Superior temporal gyrus (tissue), 1 donor: Measurements from ENCODE around the gene RSPRY1.
"Not testable (repeated sequence)": the region's sequence is repeated elsewhere in the genome, so short reads cannot be mapped to it uniquely, and the experiment has no call there.

ENCODE experiments used
- DNase-seq: peaks from one replicate; pipeline ENCODE4 v3.0.0-alpha.2; 2016; ENCODE audit errors: extremely low spot score

The RSPRY1 gene

DNA sequence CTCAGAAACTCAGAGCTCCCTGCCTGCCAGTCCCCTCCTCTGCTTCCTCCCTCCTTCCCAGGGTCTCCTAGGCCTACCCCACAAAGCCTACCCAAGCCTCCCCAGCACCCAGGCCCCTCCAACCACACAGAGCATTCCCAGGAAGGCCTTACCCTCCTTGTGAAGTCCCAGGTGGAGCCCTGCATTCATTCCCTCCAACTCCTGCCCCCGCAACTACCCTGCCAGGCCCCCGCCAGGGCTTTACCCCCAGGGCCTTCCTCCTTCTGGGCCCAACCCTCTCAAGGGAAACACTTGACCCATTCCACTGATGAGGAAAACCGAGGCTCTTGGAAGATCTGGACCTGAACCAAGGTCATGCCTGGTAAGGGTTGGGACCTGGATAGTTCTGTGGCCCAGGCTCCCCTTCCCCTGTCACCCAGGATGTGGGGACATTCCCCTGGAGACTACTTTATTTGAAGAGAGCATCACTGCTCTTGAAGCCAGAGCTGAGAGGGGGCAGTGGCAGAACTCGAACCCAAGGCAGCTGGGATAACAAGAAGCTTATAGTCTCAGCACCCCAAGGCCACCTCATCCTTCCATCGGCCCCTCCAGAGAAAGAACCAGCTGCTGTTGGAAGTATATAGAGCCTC is 85.9 kb downstream of the RSPRY1 start:
- DNase-seq, result no peak

DNA sequence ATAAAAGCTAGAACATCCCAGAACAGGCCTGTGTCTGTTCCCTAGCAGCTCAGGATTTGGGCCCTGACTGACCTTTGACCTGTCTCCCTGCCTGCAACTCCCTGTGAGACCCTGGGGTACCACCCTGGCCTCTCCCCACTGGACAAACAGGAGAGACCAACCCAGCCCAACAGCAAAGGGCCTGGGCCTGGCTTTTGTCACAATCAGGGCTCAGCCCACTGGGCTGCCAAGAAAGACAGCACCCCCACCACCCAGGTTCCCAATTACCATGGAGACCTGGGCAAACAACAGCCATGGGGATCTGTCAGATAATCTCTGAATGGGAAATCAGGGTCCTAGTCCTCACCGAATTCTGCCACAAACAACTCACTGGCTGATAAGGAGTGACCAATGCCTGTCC is 87.2 kb downstream of the RSPRY1 start:
- DNase-seq, result no peak

DNA sequence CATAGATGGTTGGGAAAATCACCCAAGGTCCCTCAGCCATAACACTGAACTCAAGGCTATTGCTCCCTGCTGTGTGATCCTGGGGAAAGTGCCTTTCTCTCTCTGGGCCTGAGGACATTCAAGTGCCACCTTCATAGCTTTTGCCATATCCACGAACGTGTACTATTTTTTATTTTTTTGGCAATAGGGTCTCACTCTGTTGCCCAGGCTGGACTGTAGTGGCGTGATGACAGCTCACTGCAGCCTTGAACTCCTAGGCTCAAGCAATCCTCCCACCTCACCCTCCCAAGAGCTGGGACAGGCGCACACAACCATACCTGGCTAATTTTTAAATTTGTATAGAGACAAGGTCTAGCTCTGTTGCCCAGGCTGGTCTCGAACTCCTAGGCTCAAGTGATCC is 87.7 kb downstream of the RSPRY1 start:
- no peak for DNase-seq

DNA sequence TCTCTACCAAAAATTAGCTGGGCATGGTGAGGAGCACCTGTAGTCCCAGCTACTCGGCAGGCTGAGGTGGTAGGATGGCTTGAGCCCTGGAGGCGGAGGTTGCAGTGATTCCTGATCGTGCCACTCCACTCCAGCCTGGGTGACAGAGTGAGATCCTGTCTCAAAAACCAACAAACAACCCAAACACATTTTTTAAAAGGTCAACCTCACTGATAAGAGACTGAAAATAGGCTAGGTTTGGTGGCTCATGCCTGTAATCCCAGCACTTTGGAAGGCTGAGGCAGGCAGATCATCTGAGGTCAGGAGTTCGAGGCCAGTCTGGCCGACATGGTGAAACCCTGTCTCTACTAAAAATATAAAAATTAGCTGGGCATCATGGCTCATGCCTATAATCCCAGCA is 89.8 kb downstream of the RSPRY1 start:
- not testable (repeated sequence) for DNase-seq

DNA sequence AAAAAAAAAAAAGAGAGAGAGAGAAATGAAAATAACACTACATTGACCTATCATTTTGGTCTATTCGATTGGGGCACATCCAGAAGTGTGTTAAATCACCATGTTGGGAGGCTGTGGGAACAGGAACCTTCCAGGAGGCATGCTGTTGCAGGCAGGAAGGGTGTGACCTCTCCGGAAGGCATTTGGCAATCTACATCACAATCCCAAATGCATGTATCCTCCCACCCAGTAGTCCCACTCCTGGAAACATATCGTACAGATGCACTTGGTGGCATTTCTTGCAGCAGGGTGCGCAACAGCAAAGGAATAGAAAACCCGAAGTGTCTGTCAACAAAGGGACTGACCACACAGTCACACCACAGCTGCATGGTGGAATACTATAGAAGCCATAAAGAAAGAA is 90.5 kb downstream of the RSPRY1 start:
- peak; percentile 55 for DNase-seq

DNA sequence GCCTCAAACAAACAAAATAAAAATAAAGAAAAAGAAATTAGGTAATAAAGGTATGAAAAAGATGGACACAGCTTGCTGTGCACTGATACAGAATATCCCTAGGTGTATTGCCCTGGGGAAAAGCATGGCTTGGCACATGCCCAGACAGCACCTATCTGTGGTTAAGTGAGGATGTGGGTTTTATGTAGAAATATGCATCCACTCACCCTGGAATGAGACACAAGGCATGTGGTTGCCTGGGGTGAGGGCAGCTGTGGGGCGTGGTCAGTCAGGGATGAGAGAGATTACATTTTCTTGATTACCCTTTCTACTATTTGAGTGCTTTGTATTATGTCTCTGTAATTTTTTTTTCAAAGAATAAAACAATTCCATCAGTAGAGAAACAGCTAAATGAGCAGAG is 91.5 kb downstream of the RSPRY1 start:
- no peak for DNase-seq

DNA sequence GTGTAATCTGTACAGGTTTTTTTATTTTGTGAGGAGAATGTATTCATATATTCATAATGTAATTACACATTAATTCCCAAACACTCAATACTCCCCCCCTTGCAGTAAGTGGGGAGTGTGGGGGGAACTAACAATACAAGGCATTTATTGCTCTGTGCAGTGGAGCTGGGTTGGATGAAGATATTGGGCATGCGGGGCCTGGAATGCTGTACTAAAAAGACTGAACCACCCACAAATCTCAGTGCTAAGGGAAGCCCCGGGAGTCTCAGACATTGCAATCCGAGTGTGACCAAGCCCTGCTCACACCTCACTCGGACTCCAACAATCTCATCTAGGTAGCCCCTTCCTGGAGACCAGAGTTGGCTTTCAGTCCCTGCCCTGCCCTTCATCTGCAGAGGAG is 92.4 kb downstream of the RSPRY1 start:
- DNase-seq, result peak; percentile 87

DNA sequence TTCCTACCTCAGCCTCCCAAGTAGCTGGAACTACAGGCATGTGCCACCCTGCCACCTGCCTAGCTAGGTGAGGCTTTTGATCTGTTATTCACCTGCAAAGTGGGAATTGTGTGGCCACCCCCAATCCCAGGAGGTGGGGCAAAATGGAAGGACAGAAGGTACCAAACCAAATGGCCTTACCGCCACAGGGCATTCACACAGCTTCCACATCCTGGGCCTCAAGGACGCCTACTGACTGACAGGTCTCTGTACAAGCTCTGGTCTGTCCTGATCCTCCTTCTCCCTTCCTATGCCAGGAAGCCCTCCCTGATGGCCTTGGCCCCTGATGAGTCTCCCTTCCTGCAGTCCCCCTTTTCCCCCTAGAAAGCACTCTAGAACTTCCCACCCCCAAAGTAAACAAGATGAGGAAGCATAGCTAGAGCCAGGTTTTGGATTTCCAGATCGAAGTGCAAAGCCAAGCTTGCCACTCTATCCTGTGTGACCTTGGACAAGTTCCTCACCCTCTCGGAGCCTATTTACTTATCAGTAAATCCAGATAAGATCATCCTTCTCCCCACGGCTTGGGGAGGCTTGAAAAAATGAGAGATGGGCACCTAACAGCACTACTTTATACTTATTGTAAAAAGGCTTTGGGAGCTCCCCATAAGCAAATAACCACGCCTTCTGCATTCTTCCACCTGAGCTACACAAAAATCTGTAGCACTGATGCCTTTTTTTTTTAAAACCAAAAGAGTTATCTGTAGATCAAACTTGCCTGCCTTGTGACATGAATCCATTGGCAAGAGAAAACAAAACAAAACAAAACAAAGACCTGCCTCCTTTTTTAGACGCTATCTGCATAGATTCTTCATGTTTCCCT is 93.9 kb downstream of the RSPRY1 start:
- no peak for DNase-seq

DNA sequence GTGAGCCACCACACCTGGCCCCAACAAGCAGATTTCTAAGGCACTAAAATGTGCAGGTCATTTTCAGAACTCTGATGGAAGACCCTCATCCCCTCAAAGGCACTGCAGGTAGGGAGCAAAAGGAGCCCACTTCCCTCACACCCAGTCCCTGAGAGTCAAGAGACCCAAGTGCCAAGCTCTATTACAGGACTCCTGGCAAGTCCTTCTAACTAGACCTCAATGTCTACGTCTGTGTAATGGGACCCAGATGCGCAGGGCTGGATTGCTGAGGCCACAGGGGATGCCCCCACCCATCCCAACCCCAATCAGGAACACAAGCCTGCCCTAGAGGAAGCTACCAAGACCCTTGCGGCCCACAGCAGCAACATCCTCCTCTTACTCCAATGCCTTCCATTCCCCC is 95.7 kb downstream of the RSPRY1 start:
- DNase-seq, result no peak

DNA sequence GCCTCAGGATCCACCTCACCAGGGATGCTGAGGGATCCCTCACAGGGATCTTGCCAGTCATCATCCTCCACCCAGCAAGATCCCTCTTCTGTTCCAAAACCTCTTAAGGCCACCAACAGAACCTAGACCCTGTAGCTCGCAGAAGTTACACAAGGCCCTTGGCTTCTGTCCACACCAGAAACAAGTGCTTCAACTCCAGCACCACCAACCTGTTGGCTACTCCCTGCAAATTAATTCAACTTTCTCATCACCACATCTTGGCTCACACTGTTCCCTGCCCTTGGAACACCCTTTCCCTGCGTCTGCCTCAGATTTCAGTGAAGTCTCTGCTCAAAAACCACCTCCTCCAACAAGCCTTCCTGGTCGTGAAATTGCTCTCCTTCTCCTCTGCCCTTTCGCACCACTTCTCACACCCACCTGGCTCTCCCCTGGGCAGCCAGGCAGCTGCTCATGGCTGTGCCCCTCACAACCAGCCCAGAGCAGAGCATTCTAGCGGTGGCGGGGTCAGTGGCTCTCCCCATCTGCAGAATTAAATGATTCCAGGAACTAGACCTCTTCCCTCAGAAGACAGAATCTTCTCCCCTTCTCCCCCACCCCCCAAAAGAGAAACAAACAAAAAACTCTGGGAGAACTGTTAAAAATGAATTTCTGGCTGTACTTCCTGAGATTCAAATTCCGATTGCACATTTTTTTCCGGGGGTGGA is 96.5 kb downstream of the RSPRY1 start:
- peak; percentile 29 for DNase-seq

DNA sequence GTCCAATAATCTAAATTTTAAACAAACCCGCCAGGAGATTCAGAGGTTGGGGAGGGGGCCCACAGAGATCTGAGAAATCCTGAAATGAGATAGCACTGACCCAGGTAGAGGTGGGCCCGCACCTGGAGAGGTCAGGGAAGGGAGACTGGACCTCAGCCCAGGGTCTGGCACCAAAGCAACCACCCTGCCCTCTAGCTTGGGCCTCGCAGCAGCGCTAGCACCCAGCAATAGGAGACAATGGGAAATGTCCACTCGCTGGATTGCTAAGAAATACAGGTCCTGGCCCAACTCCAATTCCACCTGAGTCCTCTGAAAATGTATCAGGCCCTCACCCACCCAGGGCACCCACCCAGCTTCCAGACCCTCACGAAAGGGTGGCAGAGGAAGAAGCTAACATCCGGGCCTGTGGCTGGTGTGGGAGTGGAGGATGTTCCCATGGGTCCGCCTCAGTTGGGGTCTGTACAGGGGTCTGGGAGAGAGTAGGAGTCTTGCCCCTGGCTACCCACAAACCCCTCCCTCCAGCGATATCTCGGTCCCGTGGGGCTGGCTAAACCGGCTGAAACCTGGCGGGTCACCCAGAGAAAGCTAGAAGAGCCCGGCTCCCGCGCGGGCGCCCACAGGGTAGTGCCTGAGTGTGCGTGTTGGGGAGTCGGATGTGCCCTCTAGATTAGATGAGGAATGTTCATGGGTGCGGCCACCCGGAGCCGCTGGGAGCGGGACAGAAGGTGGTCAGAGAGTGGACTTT is 97.3 kb downstream of the RSPRY1 start:
- DNase-seq, result peak; percentile 50

DNA sequence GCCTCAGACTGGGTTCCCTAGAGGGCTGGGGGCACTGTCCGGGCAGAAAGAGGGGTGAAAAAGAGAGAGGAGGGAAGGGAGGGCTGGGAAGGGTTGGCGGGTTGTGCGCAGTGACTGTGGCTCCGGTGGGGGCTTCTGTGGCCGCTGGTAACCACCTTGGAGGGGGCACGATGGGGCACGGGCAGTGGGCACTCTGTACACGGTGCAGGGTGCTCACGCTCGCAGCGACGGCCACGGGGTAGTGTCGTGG is 97.8 kb downstream of the RSPRY1 start:
- DNase-seq, result no peak

DNA sequence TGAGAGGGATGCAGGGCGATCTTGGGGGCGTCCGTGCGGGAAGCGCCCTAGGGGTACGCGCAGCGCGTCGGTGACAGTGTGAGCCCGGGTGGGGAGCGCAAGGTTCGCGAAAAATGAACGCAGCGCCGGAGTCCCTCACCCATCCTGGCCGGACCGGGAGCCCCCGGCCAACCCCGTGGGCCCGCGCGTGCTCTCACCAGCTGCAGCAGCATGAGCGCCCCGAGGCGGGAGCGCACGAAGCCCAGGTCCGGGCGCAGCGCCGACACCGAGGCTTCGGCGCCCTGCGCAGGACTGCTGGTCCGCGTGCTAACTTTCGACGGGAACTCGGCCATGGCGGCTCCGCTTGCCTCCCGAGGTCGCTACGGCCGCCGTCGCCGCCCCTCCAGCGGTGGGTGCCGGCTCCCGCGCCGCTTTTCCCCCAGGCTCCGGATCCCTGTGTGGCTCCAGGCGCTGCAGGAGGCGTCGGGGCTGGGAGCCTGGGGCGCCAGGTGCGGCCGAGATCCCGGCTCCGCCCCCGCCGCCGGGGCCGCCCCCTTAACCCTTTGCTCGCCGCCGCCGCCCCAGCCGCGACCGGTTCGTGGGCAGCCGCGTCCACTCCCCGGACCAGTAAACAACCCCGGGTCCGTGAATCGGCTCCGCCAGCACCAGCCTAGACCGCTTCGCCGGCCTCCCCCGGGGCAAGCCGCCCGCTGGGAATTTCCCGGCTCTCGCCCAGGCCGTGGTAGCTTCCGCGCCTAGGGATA is 98.3 kb downstream of the RSPRY1 start, which contains the start of gene PLLP:
Gene PLLP (minus strand): TSS at position 464 of the 743 bp plus-strand sequence. CDS start 132 bp downstream, at position 332.
- DNase-seq, result peak; percentile 75

DNA sequence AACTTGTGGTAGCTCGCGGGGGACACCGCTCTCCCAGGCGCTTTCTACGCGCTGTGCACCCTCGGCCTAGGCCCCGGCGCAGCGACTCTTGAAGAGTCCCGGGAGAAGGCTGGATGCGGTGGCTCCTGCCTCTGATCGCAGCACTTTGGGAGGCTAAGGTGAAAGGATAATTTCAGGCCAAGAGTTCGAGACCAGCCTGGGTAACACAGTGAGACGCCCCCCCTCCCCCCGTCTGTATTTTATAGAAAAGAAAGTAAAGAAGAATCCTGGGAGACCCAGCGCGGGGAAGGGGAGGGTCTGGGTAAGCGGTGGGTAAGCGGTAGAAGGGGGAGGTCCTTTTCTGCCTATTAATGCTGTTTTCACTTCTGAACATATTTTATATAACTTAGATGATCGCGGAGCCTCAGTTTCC is 98.8 kb downstream of the RSPRY1 start:
- DNase-seq, result no peak

DNA sequence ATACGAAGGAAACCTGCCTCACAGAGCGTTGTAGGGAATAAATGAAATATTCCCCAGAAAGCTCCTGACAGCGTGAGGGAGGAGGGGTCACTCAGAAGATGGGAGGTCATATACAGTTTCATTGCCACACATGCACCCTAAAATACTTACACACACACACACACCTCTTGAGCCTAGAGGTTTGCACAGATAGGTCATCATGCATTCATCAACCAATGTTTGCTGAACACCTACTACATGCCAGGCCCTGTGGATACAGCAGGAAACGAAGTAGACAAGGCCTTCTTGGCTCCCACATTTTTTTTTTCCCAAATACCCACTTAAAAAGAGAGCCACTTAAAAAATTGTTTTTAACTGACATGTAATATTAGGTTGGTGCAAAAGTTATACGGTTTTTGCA is 99.2 kb downstream of the RSPRY1 start:
- no peak for DNase-seq

DNA sequence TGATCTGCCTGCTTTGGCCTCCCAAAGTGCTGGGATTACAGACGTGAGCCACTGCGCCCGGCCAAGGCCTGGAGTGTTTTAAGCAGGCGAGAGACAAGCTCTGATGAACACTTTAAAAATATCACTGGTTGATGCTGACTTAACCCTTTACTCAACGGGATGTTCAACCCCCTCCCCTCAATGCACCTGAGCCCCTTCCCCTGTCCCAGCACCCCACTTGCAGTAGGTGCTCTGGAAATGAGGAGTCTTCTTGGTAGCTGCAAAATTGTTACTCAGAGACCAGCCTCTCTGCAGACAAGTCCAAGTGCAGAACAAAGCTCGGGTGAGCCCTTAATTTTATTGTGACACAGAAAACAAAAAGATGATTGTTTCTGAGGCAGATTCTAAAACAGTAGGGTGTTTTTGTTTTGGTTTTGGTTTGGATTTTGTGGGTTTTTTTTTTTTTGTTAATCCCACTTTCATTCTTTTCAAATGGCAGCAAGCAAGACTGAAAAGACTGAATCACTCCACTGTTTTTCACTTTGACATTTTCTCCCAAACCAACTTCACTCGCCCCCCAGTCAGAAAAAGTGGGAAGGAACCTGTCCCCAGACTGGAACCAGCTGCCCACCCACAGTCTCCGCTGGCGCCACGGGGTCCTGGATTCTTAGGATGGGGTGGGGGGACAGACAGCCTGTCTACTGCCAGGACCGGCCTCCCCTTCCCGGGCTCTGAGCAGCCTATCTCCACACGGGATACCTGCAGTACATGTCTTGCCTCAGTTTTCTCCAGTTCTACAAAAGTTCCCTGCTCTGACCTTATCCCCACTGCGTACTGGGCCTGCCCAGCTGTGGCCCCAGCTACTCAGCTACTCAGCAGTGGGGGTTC is 103.5 kb downstream of the RSPRY1 start:
- peak; percentile 88 for DNase-seq
